A673 (cell line): ENCODE data around the gene PRICKLE3. TPM values are rescaled to one million over a fixed set of nuclear protein-coding genes. Genes with fewer than 3 reads are reported as not detected.

Experiments
- BruUV-seq: library from RNA; stranded (reverse); fragments of 400-500 nt; replicated peaks from 2 replicates; lab custom pipeline; 2021; lab: Mats Ljungman, UMichigan
- CTCF ChIA-PET: fragments of 300-600 bp; sonication (Branson Sonifier 250); formaldehyde crosslinking; loops from one replicate; lab custom pipeline; 2022; ENCODE audit warnings: antibody characterized with exemption; lab: Charles Lee
- POLR2A ChIA-PET: fragments of 300-600 bp; sonication (Branson Sonifier 250); formaldehyde crosslinking; loops from one replicate; lab custom pipeline; 2022; ENCODE audit warnings: antibody characterized with exemption; ENCODE audit not compliant: low non-redundant PET; lab: Charles Lee
- DNase-seq: peaks from one replicate; pipeline ENCODE4 v3.0.0-alpha.2; 2015; ENCODE audit warnings: low spot score
- H3K27ac ChIP-seq: fragments of 200-600 bp; sonication (generic); 2 replicates; pipeline ENCODE4 v1.5.1; 2016; ENCODE audit warnings: mixed run types, low read depth, mild to moderate bottlenecking, mixed read lengths, antibody characterized with exemption, low read length; ENCODE audit not compliant: poor library complexity, severe bottlenecking
- H3K27me3 ChIP-seq: fragments of 200-600 bp; sonication (generic); replicated peaks from 2 replicates; pipeline ENCODE4 v1.6.1; 2017; ENCODE audit warnings: mixed run types, low read depth, mild to moderate bottlenecking, mixed read lengths, antibody characterized with exemption, low read length; ENCODE audit not compliant: insufficient read depth, poor library complexity
- H3K36me3 ChIP-seq: fragments of 200-600 bp; sonication (generic); 2 replicates; pipeline ENCODE4 v1.6.1; 2016; ENCODE audit warnings: mixed run types, mild to moderate bottlenecking, mixed read lengths, antibody characterized with exemption, low read length; ENCODE audit not compliant: insufficient read depth, poor library complexity, severe bottlenecking
- H3K4me1 ChIP-seq: fragments of 200-600 bp; sonication (generic); 2 replicates; pipeline ENCODE4 v1.6.1; 2017; ENCODE audit warnings: mixed run types, mild to moderate bottlenecking, mixed read lengths, antibody characterized with exemption, low read length; ENCODE audit not compliant: insufficient read depth, poor library complexity, severe bottlenecking
- H3K4me3 ChIP-seq: fragments of 200-600 bp; sonication (generic); 2 replicates; pipeline ENCODE4 v1.5.1; 2016; ENCODE audit warnings: low read depth, mixed run types, mild to moderate bottlenecking, mixed read lengths, low read length; ENCODE audit not compliant: poor library complexity, severe bottlenecking
- H3K9me3 ChIP-seq: fragments of 200-600 bp; sonication (generic); 2 replicates; pipeline ENCODE4 v1.6.1; 2016; ENCODE audit warnings: mixed run types, low read depth, mild to moderate bottlenecking, mixed read lengths, antibody characterized with exemption, low read length; ENCODE audit not compliant: poor library complexity, severe bottlenecking
- EZH2 ChIP-seq: fragments of 200-600 bp; sonication (generic); IDR thresholded peaks from 2 replicates; pipeline ENCODE4 v1.6.1; 2017; ENCODE audit warnings: borderline replicate concordance, low read depth, mild to moderate bottlenecking, mixed read lengths, antibody characterized with exemption, low read length; ENCODE audit not compliant: poor library complexity, severe bottlenecking
- intact Hi-C: fragments of 100-400 bp; cut with micrococcal nuclease; formaldehyde crosslinking; loops from one replicate; pipeline ENCODE4 v1.10.0; 2022; ENCODE audit not compliant: unreplicated experiment
- total RNA-seq: library from RNA; stranded (reverse); gene quantifications from 2 replicates; pipeline ENCODE4 v1.2.3, GENCODE V29; 2021
- TF ChIP-seq, protein P1 (sequence below): fragments of 300-800, 200-600 bp; sonication (generic); conservative IDR thresholded peaks from 2 replicates; pipeline ENCODE4 v1.5.1; 2017; ENCODE audit warnings: low read depth, mild to moderate bottlenecking, antibody characterized with exemption, low read length, moderate library complexity, mixed read lengths

The PRICKLE3 gene
- total RNA-seq, 1 experiment from 2014 or later = 4.8 TPM

DNA sequence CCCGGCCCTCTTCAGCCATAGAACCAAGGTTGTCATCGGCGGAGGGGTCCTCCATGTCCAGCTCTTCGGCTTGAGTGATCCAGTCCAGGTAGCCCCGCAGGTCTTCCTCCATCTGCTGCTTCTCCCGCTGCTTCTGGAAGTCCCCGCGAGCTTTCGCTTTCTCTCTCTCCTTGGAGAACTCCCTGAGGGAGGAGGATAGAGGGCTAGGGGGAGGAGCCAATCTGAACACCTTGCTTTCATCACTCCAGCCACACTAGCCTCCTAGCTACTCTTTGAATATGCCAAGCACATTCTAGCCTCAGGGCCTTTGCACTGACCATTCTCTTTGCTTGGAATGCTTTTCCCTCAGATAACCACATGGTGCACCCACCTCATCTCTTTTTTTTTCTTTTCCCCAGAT is 40.8 kb upstream of the PRICKLE3 start:
- no peaks in the 10 kb centered on the region for H3K4me1 ChIP-seq
- TF ChIP-seq, protein P1, sequence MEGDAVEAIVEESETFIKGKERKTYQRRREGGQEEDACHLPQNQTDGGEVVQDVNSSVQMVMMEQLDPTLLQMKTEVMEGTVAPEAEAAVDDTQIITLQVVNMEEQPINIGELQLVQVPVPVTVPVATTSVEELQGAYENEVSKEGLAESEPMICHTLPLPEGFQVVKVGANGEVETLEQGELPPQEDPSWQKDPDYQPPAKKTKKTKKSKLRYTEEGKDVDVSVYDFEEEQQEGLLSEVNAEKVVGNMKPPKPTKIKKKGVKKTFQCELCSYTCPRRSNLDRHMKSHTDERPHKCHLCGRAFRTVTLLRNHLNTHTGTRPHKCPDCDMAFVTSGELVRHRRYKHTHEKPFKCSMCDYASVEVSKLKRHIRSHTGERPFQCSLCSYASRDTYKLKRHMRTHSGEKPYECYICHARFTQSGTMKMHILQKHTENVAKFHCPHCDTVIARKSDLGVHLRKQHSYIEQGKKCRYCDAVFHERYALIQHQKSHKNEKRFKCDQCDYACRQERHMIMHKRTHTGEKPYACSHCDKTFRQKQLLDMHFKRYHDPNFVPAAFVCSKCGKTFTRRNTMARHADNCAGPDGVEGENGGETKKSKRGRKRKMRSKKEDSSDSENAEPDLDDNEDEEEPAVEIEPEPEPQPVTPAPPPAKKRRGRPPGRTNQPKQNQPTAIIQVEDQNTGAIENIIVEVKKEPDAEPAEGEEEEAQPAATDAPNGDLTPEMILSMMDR = no peak
- TF ChIP-seq EZH2 = no peak
- H3K27ac ChIP-seq = no peak overlapping the region
- ChIA-PET POLR2A (no interaction called here), CTCF (no interaction called here)
- H3K36me3 ChIP-seq = no peaks in the 10 kb centered on the region
- H3K27me3 ChIP-seq = no peaks in the 10 kb centered on the region
- intact Hi-C loops = no loop called here
- H3K4me3 ChIP-seq = no peak overlapping the region
- no TSS peak for BruUV-seq
- H3K9me3 ChIP-seq = no peaks in the 10 kb centered on the region
- no peak for DNase-seq

DNA sequence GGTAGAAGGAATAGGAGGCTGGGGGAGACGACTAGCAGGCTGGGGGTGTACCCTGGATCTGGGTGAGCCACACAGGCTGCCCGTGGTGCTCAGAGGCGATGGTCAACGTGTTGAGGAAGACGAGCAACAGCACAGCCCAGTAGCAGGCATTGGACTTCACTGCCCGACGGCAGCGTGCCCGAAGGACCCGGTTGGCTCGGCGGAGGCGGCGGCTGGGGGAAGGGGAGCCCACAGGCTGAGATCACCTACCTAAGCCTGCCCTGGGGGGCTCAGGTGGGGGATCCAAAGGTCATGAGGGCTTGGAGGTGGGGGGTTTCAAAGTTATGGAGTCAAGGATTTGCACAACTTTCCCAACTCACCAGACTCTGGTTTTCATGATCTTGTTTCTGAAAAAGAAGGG is 39.7 kb upstream of the PRICKLE3 start:
- BruUV-seq = no TSS peak
- H3K36me3 ChIP-seq = no peaks in the 10 kb centered on the region
- TF ChIP-seq, protein P1 = no peak
- TF ChIP-seq EZH2 = no peak
- H3K4me3 ChIP-seq = no peak overlapping the region
- ChIA-PET POLR2A (no interaction called here), CTCF (no interaction called here)
- no peaks in the 10 kb centered on the region for H3K27me3 ChIP-seq
- H3K27ac ChIP-seq = no peak overlapping the region
- no peaks in the 10 kb centered on the region for H3K9me3 ChIP-seq
- intact Hi-C loops = no loop called here
- no peaks in the 10 kb centered on the region for H3K4me1 ChIP-seq
- DNase-seq = no peak

DNA sequence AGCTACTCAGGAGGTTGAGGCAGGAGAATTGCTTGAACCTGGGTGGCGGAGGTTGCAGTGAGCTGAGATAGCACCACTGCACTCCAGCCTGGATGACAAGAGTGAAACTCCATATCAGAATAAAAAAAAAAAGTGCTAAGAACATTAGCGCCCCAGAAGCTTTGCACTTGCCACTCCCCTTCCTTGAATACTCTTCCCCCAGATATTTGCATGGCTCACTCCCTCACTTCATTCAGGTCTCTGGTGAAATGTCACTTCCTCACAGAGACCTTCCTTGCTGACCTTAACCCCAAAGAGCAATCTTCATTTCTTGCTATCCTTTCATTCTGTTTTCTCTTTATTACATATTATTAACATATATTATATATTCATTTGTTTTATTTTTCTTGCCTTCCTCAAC is 35.7 kb upstream of the PRICKLE3 start:
- CTCF ChIA-PET = interaction anchor here (0.7 kb wide), 1 partner anchor 66 kb away, joined by 3 read pairs; no protein-coding TSS in a partner anchor
- BruUV-seq = no TSS peak

More for the DNA sequence above, 35.7 kb upstream of the PRICKLE3 start:
- Histone ChIP-seq H3K9me3 (no peaks in the 10 kb centered on the region), H3K27ac (no peak overlapping the region), H3K27me3 (no peaks in the 10 kb centered on the region), H3K36me3 (no peaks in the 10 kb centered on the region), H3K4me3 (no peak overlapping the region), H3K4me1 (no peaks in the 10 kb centered on the region)
- TF ChIP-seq, protein P1 = no peak
- no peak for TF ChIP-seq EZH2
- DNase-seq = no peak
- POLR2A ChIA-PET = no interaction called here
- intact Hi-C loops = no loop called here
